KMS-11 (cell line): ENCODE data around the gene TLCD5.

Experiments used
- H2AFZ ChIP-seq: fragments of 200-600 bp; sonication (generic); 2 replicates; pipeline ENCODE4 v1.6.1; 2016; ENCODE audit warnings: antibody characterized with exemption, mixed run types, low read depth
- H3K27ac ChIP-seq: fragments of 200-600 bp; sonication (generic); 2 replicates; pipeline ENCODE4 v1.6.1; 2016; ENCODE audit warnings: mild to moderate bottlenecking, mixed run types
- H3K27me3 ChIP-seq: fragments of 200-600 bp; sonication (generic); 2 replicates; pipeline ENCODE4 v1.6.1; 2017; ENCODE audit warnings: mild to moderate bottlenecking, low read depth, mixed run types, moderate library complexity; ENCODE audit not compliant: insufficient read depth
- H3K36me3 ChIP-seq: fragments of 200-600 bp; sonication (generic); 2 replicates; pipeline ENCODE4 v1.6.1; 2017; ENCODE audit warnings: mild to moderate bottlenecking, mixed run types; ENCODE audit not compliant: insufficient read depth
- H3K4me1 ChIP-seq: fragments of 200-600 bp; sonication (generic); 2 replicates; pipeline ENCODE4 v1.6.1; 2016; ENCODE audit warnings: mild to moderate bottlenecking, low read depth, mixed run types; ENCODE audit not compliant: poor library complexity, severe bottlenecking
- H3K4me2 ChIP-seq: fragments of 200-600 bp; sonication (generic); 2 replicates; pipeline ENCODE4 v1.7.0; 2016; ENCODE audit warnings: mild to moderate bottlenecking, mixed run types
- H3K4me3 ChIP-seq: fragments of 200-600 bp; sonication (generic); IDR thresholded peaks from 2 replicates; pipeline ENCODE4 v1.6.1; 2017; ENCODE audit warnings: low read depth, low read length, mixed read lengths; ENCODE audit not compliant: insufficient read depth
- H3K79me2 ChIP-seq: fragments of 200-600 bp; sonication (generic); 2 replicates; pipeline ENCODE4 v1.6.1; 2016; ENCODE audit warnings: low read depth, mixed run types; ENCODE audit not compliant: insufficient read depth
- H3K9ac ChIP-seq: fragments of 200-600 bp; sonication (generic); 2 replicates; pipeline ENCODE4 v1.6.1; 2016; ENCODE audit warnings: mild to moderate bottlenecking, mixed run types
- H4K20me1 ChIP-seq: fragments of 200-600 bp; sonication (generic); 2 replicates; pipeline ENCODE4 v1.6.1; 2016; ENCODE audit warnings: mild to moderate bottlenecking, mixed run types; ENCODE audit not compliant: insufficient read depth
- TF ChIP-seq, protein P1 (sequence below): fragments of 200-600 bp; sonication (generic); conservative IDR thresholded peaks from 2 replicates; pipeline ENCODE4 v1.6.1; 2017; ENCODE audit warnings: low read depth, mild to moderate bottlenecking, antibody characterized with exemption, low read length, moderate library complexity, mixed read lengths

The TLCD5 gene

DNA sequence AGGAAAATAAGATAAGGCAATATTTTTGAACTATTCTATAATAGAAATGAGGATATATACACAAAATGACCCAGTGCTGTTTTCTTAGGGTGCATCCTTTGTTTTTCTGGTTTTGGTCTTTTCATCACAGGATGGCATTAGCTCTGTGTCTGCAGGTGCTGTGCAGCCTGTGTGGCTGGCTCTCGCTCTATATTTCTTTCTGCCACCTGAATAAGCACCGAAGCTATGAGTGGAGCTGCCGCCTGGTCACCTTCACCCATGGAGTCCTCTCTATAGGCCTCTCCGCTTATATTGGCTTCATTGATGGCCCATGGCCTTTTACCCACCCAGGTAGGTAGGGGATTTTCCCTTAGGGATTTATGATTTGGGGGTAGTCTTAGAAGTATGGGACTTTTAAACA lies 2.2 kb downstream of the TLCD5 start:
- Histone ChIP-seq H3K27ac (peak overlapping the region; percentile 93), H3K79me2 (peaks cover 28% of the 10 kb centered on the region; the same call in 1 of the 2 replicates), H2AFZ (no peak overlapping the region), H3K9ac (peak overlapping the region; percentile 81; the same call in 1 of the 2 replicates), H3K4me2 (peak overlapping the region; percentile 94), H4K20me1 (no peaks in the 10 kb centered on the region), H3K4me1 (peaks cover 56% of the 10 kb centered on the region), H3K36me3 (no peaks in the 10 kb centered on the region), H3K27me3 (no peaks in the 10 kb centered on the region), H3K4me3 (no peak overlapping the region)
- TF ChIP-seq, protein P1, sequence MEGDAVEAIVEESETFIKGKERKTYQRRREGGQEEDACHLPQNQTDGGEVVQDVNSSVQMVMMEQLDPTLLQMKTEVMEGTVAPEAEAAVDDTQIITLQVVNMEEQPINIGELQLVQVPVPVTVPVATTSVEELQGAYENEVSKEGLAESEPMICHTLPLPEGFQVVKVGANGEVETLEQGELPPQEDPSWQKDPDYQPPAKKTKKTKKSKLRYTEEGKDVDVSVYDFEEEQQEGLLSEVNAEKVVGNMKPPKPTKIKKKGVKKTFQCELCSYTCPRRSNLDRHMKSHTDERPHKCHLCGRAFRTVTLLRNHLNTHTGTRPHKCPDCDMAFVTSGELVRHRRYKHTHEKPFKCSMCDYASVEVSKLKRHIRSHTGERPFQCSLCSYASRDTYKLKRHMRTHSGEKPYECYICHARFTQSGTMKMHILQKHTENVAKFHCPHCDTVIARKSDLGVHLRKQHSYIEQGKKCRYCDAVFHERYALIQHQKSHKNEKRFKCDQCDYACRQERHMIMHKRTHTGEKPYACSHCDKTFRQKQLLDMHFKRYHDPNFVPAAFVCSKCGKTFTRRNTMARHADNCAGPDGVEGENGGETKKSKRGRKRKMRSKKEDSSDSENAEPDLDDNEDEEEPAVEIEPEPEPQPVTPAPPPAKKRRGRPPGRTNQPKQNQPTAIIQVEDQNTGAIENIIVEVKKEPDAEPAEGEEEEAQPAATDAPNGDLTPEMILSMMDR = no peak

DNA sequence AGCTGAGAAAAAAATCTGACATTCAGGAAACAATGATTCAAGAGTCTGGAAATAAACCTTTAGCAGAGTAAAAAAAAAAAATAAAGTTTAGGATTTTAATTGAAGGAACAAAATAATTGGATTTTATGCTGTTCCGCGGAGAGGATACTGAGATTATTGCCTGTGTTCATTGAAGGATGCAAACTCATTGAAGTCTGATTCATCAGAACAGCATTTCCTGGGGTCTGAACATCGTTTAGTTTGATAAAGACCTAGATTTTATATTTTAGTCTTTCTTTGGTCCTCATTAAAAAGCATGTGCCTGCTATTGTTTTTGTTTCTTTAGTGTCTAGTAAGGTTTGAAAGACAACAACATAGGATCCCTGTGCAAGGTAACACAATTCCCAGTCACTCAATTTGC lies 4.5 kb downstream of the TLCD5 start:
- H3K4me3 ChIP-seq = no peak overlapping the region
- no peaks in the 10 kb centered on the region for H3K36me3 ChIP-seq
- H3K4me1 ChIP-seq = peaks cover 70% of the 10 kb centered on the region
- H4K20me1 ChIP-seq = no peaks in the 10 kb centered on the region
- no peaks in the 10 kb centered on the region for H3K27me3 ChIP-seq
- no peak overlapping the region for H2AFZ ChIP-seq
- H3K9ac ChIP-seq = no peak overlapping the region
- no peak overlapping the region for H3K4me2 ChIP-seq
- TF ChIP-seq, protein P1 = no peak
- H3K79me2 ChIP-seq = peaks cover 24% of the 10 kb centered on the region; the same call in 1 of the 2 replicates
- H3K27ac ChIP-seq = no peak overlapping the region

DNA sequence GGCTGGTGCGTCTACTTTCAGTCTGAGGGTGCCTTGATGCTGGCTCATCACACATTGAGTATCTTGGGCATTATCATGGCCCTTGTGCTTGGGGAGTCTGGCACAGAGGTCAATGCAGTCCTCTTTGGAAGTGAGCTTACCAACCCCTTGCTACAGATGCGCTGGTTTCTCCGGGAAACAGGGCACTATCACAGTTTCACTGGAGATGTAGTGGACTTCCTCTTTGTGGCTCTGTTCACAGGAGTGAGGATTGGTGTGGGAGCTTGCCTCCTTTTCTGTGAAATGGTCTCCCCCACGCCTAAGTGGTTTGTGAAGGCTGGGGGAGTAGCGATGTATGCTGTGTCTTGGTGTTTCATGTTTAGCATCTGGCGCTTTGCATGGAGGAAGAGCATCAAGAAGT lies 4.9 kb downstream of the TLCD5 start:
- Histone ChIP-seq H3K9ac (no peak overlapping the region), H3K36me3 (no peaks in the 10 kb centered on the region), H3K27me3 (no peaks in the 10 kb centered on the region), H3K27ac (no peak overlapping the region), H3K4me3 (no peak overlapping the region), H4K20me1 (no peaks in the 10 kb centered on the region), H2AFZ (no peak overlapping the region), H3K4me1 (peaks cover 73% of the 10 kb centered on the region), H3K4me2 (no peak overlapping the region), H3K79me2 (peaks cover 20% of the 10 kb centered on the region; the same call in 1 of the 2 replicates)
- TF ChIP-seq, protein P1 = no peak

DNA sequence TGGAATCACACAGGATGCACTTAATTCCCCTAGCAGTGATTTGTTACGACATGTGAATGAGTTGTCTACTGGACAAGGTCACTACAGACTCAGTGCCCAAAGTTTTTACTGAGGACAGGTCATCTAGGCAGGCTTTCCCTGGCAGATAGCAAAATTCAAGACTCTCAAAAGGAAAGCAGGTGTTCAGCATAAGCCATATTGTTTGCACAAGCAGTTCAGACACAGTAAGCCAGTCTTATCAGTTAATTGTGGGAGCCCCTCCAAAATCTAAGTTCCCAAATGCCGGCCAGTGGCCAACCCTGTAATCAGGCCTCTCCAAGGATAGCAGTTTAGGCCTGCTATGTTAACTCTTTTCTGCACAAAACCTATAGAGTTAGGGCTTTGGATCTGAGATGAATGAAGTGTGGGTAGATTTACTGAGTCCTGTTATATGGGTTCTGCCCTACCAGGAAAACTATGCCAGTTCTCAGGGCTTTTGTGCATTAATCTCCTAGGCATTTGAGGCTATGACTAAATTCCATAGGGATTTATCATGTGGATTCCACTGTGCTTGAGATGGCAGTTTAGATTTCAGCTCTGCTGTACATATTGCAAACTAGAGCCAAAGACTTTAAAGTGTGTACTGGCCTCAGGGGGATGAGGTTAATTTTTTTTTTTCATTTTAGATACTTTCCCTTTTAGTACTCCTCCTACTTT lies 6.3 kb downstream of the TLCD5 start:
- Histone ChIP-seq H3K4me2 (no peak overlapping the region), H2AFZ (no peak overlapping the region), H3K9ac (no peak overlapping the region), H3K79me2 (peaks cover 12% of the 10 kb centered on the region; the same call in 1 of the 2 replicates), H3K36me3 (no peaks in the 10 kb centered on the region), H3K27me3 (no peaks in the 10 kb centered on the region), H4K20me1 (no peaks in the 10 kb centered on the region), H3K27ac (peak overlapping the region; percentile 89; the same call in 1 of the 2 replicates), H3K4me3 (no peak overlapping the region), H3K4me1 (peaks cover 75% of the 10 kb centered on the region)
- TF ChIP-seq, protein P1 = no peak
